Measurements from ENCODE around the gene MPP1.

The MPP1 gene

DNA sequence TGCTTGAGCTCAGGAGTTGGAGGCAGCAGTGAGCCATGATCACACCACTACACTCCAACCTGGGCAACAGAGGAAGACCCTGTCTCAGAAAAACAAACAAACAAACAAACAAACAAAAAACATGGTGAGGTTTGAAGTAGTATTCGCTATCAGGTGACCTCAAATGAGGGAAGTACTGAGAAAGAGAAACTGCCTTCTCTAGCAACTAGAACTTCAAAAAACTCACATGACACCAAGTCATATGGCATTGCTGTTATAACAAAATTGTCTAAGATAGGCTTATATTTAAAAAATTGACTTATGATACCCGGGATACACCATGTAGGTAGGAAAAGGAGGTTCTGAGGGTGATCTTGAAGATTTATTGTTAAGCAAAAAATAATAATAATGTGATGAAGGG lies 10.3 kb downstream of the MPP1 start:
- Histone ChIP-seq H3K9me3 (ENCODE audit: control insufficient read depth in 2 of 2, low read length in 2 of 2) (no peaks in the 10 kb centered on the region), H3K27me3 (ENCODE audit: control insufficient read depth in 1 of 2, insufficient read depth in 2 of 2, low read length in 2 of 2) (no peaks in the 10 kb centered on the region), H3K4me1 (ENCODE audit: control insufficient read depth, insufficient read depth, low read length) (peaks cover 7% of the 10 kb centered on the region), H3K36me3 (ENCODE audit: control insufficient read depth in 2 of 2, insufficient read depth in 2 of 2, low read length in 2 of 2) (peaks cover 0 to 3% of the 10 kb centered on the region in 2 donors), H3K27ac (ENCODE audit: low read length) (no peak overlapping the region), H3K9ac (ENCODE audit: low read length in 2 of 2) (no peak overlapping the region), H3K4me3 (ENCODE audit: low read length in 2 of 2) (no peak overlapping the region)

DNA sequence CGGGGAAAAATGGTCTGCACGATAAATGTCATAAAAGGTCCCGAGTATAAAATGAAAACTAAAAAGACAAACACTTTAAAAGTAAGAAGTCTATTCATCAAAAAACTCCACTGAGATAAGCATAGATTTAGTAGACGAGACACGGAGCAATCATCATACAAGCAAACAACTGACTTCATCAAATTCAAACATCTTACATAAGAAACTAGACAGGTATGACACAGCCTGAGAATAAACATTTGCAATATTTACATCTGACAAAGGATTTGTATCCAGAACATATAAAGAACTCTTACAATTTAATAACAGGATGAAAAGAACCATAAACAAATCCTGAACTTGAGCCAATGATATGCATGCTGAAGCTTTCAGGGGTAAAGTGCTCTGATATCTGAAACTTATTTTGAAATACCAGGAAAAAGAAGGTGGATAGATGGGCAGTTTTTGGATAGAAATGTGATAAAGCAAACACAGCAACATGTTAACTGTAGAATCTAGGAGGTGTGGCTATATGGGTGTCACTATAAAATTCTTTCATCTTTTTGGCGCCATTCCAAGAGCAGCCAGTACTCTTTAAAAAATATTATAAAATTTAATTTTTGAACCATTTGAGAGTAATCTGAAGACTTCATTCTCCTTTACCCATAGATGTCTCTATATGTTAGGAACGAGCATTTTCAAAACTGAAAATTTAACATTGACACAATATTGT lies 12.0 kb downstream of the MPP1 start:
- Histone ChIP-seq H3K36me3 (ENCODE audit: control insufficient read depth in 2 of 2, insufficient read depth in 2 of 2, low read length in 2 of 2) (peaks cover 0 to 3% of the 10 kb centered on the region in 2 donors), H3K4me1 (ENCODE audit: control insufficient read depth, insufficient read depth, low read length) (no peaks in the 10 kb centered on the region), H3K4me3 (ENCODE audit: low read length in 2 of 2) (no peak overlapping the region), H3K27ac (ENCODE audit: low read length) (no peak overlapping the region), H3K9ac (ENCODE audit: low read length in 2 of 2) (no peak overlapping the region), H3K27me3 (ENCODE audit: control insufficient read depth in 1 of 2, insufficient read depth in 2 of 2, low read length in 2 of 2) (no peaks in the 10 kb centered on the region), H3K9me3 (ENCODE audit: control insufficient read depth in 2 of 2, low read length in 2 of 2) (no peaks in the 10 kb centered on the region)

DNA sequence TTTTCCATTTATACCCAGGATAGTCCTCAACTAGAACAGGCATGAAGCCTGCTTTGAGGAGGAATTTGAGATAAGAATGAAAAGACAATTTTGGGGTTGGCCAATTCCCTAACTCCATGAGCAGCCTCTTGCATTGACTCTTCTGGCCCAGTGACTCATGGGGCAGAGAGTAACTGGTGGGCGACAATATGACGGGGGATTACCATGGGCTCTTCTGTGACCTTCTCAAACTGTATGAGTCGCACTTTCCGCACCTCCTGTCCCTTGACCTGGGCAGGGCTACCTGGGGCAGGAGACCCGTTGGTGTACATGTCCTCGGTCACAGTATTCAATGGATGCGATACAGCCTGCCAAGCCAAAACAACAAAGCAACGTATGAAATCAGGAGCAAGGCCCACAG lies 13.3 kb downstream of the MPP1 start:
- Histone ChIP-seq H3K4me1 (ENCODE audit: control insufficient read depth, insufficient read depth, low read length) (no peaks in the 10 kb centered on the region), H3K4me3 (ENCODE audit: low read length in 2 of 2) (no peak overlapping the region), H3K36me3 (ENCODE audit: control insufficient read depth in 2 of 2, insufficient read depth in 2 of 2, low read length in 2 of 2) (peaks cover 0 to 3% of the 10 kb centered on the region in 2 donors), H3K9ac (ENCODE audit: low read length in 2 of 2) (no peak overlapping the region), H3K27me3 (ENCODE audit: control insufficient read depth in 1 of 2, insufficient read depth in 2 of 2, low read length in 2 of 2) (no peaks in the 10 kb centered on the region), H3K27ac (ENCODE audit: low read length) (no peak overlapping the region), H3K9me3 (ENCODE audit: control insufficient read depth in 2 of 2, low read length in 2 of 2) (no peaks in the 10 kb centered on the region)

DNA sequence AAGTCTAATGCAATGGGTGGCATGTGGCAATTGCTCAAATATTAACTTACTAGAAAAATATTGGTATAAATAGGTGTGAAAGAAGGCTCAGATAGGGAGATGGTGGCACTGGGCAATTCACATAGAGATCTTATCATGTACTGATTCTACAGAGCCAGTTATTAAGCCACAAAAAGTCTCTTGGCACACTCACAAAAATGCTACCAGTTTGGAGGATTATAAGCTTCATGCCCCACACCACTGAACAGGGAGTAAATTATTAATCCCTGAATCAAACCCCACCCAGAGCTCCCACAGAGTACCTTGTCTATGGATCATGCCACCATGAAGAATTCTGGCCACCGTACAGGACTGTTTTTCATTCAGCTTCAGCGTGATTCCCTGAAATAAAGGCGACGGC lies 13.8 kb downstream of the MPP1 start:
- no peaks in the 10 kb centered on the region for H3K9me3 ChIP-seq (ENCODE audit: control insufficient read depth in 2 of 2, low read length in 2 of 2)
- H3K4me1 ChIP-seq (ENCODE audit: control insufficient read depth, insufficient read depth, low read length): no peaks in the 10 kb centered on the region
- H3K27ac ChIP-seq (ENCODE audit: low read length): no peak overlapping the region
- no peaks in the 10 kb centered on the region for H3K27me3 ChIP-seq (ENCODE audit: control insufficient read depth in 1 of 2, insufficient read depth in 2 of 2, low read length in 2 of 2)
- no peak overlapping the region for H3K4me3 ChIP-seq (ENCODE audit: low read length in 2 of 2)
- H3K36me3 ChIP-seq (ENCODE audit: control insufficient read depth in 2 of 2, insufficient read depth in 2 of 2, low read length in 2 of 2): peaks cover 0 to 3% of the 10 kb centered on the region in 2 donors
- H3K9ac ChIP-seq (ENCODE audit: low read length in 2 of 2): no peak overlapping the region

DNA sequence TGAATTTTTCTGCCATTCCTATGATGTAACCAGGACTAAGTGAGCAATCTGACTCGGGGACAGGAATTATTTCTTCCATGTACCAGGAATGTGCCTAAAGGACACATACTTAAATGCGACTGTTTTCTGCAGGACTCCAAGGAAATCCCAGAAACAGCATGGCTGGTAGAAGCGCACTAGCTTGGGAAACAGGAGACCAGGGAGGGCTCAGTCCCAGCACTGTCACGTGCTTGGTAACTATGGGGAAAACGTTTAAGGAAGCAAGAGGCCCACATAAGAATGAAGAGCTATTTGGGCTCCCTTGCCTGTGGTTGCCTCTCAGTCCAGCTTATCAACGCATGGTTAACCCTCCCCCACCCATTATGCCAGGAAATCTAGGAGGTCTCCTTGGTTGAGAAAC lies 19.6 kb downstream of the MPP1 start:
- Histone ChIP-seq H3K9ac (ENCODE audit: low read length in 2 of 2) (no peak overlapping the region), H3K27ac (ENCODE audit: low read length) (no peak overlapping the region), H3K27me3 (ENCODE audit: control insufficient read depth in 1 of 2, insufficient read depth in 2 of 2, low read length in 2 of 2) (no peaks in the 10 kb centered on the region), H3K4me3 (ENCODE audit: low read length in 2 of 2) (no peak overlapping the region), H3K4me1 (ENCODE audit: control insufficient read depth, insufficient read depth, low read length) (no peaks in the 10 kb centered on the region), H3K9me3 (ENCODE audit: control insufficient read depth in 2 of 2, low read length in 2 of 2) (no peaks in the 10 kb centered on the region), H3K36me3 (ENCODE audit: control insufficient read depth in 2 of 2, insufficient read depth in 2 of 2, low read length in 2 of 2) (peaks cover 2 to 3% of the 10 kb centered on the region in 2 donors)

DNA sequence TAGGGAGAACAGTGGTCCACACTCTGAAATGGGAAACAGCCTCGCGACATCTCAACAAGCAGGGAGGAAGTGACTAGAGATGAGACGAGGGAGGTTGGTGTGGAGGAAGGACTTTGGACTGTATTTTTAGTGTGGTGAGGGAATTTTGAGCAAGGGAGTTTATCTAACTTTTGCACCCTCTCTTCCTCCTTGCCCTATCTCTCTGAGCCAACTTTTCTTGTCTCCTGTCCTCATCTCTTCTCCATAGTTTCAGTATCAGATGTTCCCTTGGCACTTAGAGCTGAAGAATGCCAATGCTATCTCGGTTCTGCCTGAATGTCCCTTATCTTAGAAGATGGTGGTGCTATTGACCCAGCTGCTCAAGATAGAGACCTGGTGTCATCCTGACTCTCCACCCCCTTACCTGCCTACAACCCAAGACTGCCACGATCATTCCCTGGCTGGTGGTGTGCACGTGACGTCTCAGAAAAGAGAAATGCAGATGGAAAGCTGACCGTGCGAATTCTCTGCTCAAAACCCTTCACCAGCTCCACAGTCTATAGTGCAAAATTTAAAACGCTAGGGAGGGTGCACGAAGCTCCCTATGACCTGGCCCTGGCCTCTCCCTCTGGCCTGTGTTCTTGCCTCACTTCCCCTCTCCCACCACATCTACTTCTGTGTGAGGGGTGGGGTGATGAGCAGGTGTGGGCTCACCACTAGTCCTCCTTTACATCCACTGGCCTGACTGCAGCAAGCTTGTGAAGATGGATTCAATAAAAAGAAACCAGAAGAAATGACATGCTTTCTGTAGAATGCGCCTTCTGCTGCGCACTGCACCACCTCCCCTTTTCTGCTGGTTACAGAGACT lies 20.9 kb downstream of the MPP1 start:
- H3K36me3 ChIP-seq (ENCODE audit: control insufficient read depth in 2 of 2, insufficient read depth in 2 of 2, low read length in 2 of 2): peaks cover 3 to 4% of the 10 kb centered on the region in 2 donors
- no peaks in the 10 kb centered on the region for H3K9me3 ChIP-seq (ENCODE audit: control insufficient read depth in 2 of 2, low read length in 2 of 2)
- H3K9ac ChIP-seq (ENCODE audit: low read length in 2 of 2): no peak overlapping the region
- no peak overlapping the region for H3K4me3 ChIP-seq (ENCODE audit: low read length in 2 of 2)
- H3K4me1 ChIP-seq (ENCODE audit: control insufficient read depth, insufficient read depth, low read length): no peaks in the 10 kb centered on the region
- no peaks in the 10 kb centered on the region for H3K27me3 ChIP-seq (ENCODE audit: control insufficient read depth in 1 of 2, insufficient read depth in 2 of 2, low read length in 2 of 2)
- H3K27ac ChIP-seq (ENCODE audit: low read length): no peak overlapping the region

DNA sequence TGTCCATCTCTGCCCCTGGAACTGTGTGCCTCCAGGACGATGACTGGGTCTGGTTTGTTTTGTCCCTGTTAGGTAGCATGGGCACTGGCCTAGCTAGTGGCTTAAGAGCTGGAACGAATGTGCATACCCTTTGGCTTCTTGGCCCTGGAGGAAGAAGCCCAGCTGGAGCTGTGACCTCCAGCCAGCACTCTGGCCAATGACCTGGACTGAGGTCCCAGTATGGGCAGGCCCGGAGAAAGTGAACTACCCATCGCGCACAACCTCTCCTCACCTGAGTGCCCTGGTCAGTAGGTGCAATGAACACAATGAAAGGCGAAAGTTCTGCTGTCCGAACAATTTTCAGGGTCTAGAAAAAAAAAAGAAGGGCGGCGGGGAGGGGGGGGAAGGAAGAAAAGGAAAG lies 24.3 kb downstream of the MPP1 start:
- H3K4me3 ChIP-seq (ENCODE audit: low read length in 2 of 2): no peak overlapping the region
- H3K9ac ChIP-seq (ENCODE audit: low read length in 2 of 2): no peak overlapping the region
- no peaks in the 10 kb centered on the region for H3K9me3 ChIP-seq (ENCODE audit: control insufficient read depth in 2 of 2, low read length in 2 of 2)
- no peak overlapping the region for H3K27ac ChIP-seq (ENCODE audit: low read length)
- H3K4me1 ChIP-seq (ENCODE audit: control insufficient read depth, insufficient read depth, low read length): no peaks in the 10 kb centered on the region
- peaks cover 9 to 17% of the 10 kb centered on the region in 2 donors for H3K36me3 ChIP-seq (ENCODE audit: control insufficient read depth in 2 of 2, insufficient read depth in 2 of 2, low read length in 2 of 2)
- H3K27me3 ChIP-seq (ENCODE audit: control insufficient read depth in 1 of 2, insufficient read depth in 2 of 2, low read length in 2 of 2): no peaks in the 10 kb centered on the region

DNA sequence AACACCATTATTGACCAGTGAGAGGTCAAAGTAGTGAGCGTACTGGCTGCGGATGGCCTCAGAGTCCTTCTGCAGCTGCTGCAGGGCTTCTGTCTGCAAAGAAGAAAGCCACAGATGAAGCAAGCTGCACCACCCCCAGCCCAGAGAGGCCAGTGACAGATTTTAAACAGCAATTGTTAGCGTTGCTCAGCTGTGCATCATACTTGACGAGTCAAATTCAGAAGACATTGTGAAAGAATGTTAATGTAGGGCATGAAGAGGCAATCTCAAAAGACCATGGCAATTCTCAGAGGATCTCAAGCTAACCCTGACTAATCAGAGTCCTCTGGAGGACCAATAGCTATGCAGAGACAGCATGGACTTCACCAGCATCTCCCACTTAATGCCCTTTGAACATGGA lies 26.0 kb downstream of the MPP1 start:
- H3K36me3 ChIP-seq (ENCODE audit: control insufficient read depth in 2 of 2, insufficient read depth in 2 of 2, low read length in 2 of 2): peaks cover 19 to 33% of the 10 kb centered on the region in 2 donors
- no peaks in the 10 kb centered on the region for H3K27me3 ChIP-seq (ENCODE audit: control insufficient read depth in 1 of 2, insufficient read depth in 2 of 2, low read length in 2 of 2)
- no peak overlapping the region for H3K27ac ChIP-seq (ENCODE audit: low read length)
- no peaks in the 10 kb centered on the region for H3K9me3 ChIP-seq (ENCODE audit: control insufficient read depth in 2 of 2, low read length in 2 of 2)
- no peak overlapping the region for H3K4me3 ChIP-seq (ENCODE audit: low read length in 2 of 2)
- H3K9ac ChIP-seq (ENCODE audit: low read length in 2 of 2): no peak overlapping the region
- H3K4me1 ChIP-seq (ENCODE audit: control insufficient read depth, insufficient read depth, low read length): no peaks in the 10 kb centered on the region

DNA sequence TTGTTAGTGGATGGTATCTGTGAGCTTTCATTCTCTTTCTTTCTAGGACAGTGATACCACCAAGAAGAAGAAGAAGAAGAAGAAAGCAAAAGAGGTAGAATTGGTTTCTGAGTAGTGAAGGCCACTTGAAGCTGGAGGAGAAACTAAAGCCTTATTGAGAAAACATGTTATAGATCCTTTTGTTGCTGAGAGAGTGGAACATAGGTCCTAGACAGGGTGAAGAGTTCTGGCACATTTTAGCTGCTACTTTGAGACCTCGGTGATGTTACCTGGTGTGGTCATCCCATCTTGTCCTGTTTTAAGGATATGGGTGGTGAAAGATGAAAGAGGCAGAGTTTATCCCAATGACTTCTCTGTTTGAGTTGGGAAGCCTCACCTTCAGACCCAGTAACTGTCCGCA lies 28.5 kb downstream of the MPP1 start:
- no peaks in the 10 kb centered on the region for H3K9me3 ChIP-seq (ENCODE audit: control insufficient read depth in 2 of 2, low read length in 2 of 2)
- H3K27ac ChIP-seq (ENCODE audit: low read length): no peak overlapping the region
- H3K36me3 ChIP-seq (ENCODE audit: control insufficient read depth in 2 of 2, insufficient read depth in 2 of 2, low read length in 2 of 2): peaks cover 24 to 38% of the 10 kb centered on the region in 2 donors
- H3K9ac ChIP-seq (ENCODE audit: low read length in 2 of 2): no peak overlapping the region
- H3K27me3 ChIP-seq (ENCODE audit: control insufficient read depth in 1 of 2, insufficient read depth in 2 of 2, low read length in 2 of 2): no peaks in the 10 kb centered on the region
- no peak overlapping the region for H3K4me3 ChIP-seq (ENCODE audit: low read length in 2 of 2)
- no peaks in the 10 kb centered on the region for H3K4me1 ChIP-seq (ENCODE audit: control insufficient read depth, insufficient read depth, low read length)

DNA sequence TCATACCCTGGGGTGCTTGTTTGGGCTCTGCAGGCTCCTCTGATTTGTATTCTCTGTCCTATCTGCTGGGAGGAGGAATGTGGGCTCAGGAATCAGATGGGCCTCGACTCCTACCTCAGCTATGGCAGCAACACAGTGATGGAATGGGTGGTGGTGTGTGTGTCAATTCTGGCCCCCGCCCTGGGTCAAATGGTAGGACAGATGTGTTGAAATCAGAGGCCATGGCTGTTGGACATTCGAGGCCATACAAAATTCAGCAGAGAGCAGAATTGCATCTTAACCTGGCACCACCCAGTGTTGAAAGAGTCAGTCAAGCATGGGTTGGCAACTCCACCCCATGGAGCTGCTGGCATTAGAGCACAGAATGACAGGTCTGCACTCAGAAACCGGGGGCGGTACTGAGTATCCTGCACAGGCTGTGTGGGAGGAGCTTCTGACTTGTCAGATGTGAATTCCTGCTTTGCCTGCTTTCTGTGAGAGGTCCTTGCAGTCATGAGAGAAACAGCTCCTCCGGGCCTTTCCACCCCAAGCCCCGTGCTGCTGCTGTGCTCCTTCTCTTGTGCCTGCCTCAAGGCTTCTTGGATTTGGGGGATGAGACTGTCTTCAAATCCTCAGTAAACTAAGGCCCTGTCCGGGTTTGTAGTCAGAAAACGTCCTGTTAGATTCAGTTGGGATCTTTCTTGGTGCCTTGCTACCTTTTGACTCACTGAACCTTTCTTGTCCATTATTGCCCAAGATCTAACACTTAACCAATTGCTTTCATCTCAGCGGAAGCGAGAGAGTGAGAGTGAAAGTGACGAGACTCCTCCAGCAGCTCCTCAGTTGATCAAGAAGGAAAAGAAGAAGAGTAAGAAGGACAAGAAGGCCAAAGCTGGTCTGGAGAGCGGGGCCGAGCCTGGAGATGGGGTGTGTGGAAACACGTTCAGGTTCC lies 29.6 kb downstream of the MPP1 start:
- Histone ChIP-seq H3K9ac (ENCODE audit: low read length in 2 of 2) (no peak overlapping the region), H3K4me1 (ENCODE audit: control insufficient read depth, insufficient read depth, low read length) (no peaks in the 10 kb centered on the region), H3K36me3 (ENCODE audit: control insufficient read depth in 2 of 2, insufficient read depth in 2 of 2, low read length in 2 of 2) (peaks cover 24 to 36% of the 10 kb centered on the region in 2 donors), H3K27me3 (ENCODE audit: control insufficient read depth in 1 of 2, insufficient read depth in 2 of 2, low read length in 2 of 2) (no peaks in the 10 kb centered on the region), H3K27ac (ENCODE audit: low read length) (no peak overlapping the region), H3K9me3 (ENCODE audit: control insufficient read depth in 2 of 2, low read length in 2 of 2) (no peaks in the 10 kb centered on the region), H3K4me3 (ENCODE audit: low read length in 2 of 2) (no peak overlapping the region)

All from stomach smooth muscle (tissue), 2 donors.